Type B pancreatic cell (in vitro differentiated cells): ENCODE measurements around the gene DNAJB8. TPM values are rescaled to one million over a fixed set of nuclear protein-coding genes. Genes with fewer than 3 reads are reported as not detected.
A peak's percentile ranks its signal among the peaks of the same experiment; 100 is the strongest.

ENCODE experiments used
- DNase-seq: peaks from one replicate; pipeline ENCODE4 v3.0.0; 2021; ENCODE audit warnings: mixed read lengths; ENCODE audit not compliant: unreplicated experiment; ENCODE audit errors: extremely low spot score
- H3K27ac Mint-ChIP-seq: 2 replicates; pipeline ENCODE4 v1.8.0; 2021; ENCODE audit warnings: mild to moderate bottlenecking, mixed read lengths
- H3K27me3 Mint-ChIP-seq: 2 replicates; pipeline ENCODE4 v1.8.0; 2021; ENCODE audit warnings: mixed read lengths
- H3K36me3 Mint-ChIP-seq: 2 replicates; pipeline ENCODE4 v1.8.0; 2021; ENCODE audit warnings: mixed read lengths
- H3K4me1 Mint-ChIP-seq: one replicate; pipeline ENCODE4 v1.8.0; 2021; ENCODE audit warnings: mixed read lengths; ENCODE audit not compliant: unreplicated experiment
- H3K4me3 Mint-ChIP-seq: 2 replicates; pipeline ENCODE4 v1.8.0; 2021; ENCODE audit warnings: mild to moderate bottlenecking, mixed read lengths
- H3K9me3 Mint-ChIP-seq: 2 replicates; pipeline ENCODE4 v1.8.0; 2021; ENCODE audit warnings: mixed read lengths
- total RNA-seq: library from RNA; stranded (reverse); gene quantifications from 2 replicates; pipeline ENCODE4 v1.2.1, GENCODE V29; 2021; ENCODE audit warnings: low replicate concordance
- TF ChIP-seq, protein P1 (sequence below): fragments of 200-600 bp; sonication (generic); conservative IDR thresholded peaks from 2 replicates; pipeline ENCODE4 v1.5.0; 2021; ENCODE audit warnings: antibody characterized with exemption, mild to moderate bottlenecking

Gene DNAJB8
- total RNA-seq, 1 donor from 2014 or later: not detected

DNA sequence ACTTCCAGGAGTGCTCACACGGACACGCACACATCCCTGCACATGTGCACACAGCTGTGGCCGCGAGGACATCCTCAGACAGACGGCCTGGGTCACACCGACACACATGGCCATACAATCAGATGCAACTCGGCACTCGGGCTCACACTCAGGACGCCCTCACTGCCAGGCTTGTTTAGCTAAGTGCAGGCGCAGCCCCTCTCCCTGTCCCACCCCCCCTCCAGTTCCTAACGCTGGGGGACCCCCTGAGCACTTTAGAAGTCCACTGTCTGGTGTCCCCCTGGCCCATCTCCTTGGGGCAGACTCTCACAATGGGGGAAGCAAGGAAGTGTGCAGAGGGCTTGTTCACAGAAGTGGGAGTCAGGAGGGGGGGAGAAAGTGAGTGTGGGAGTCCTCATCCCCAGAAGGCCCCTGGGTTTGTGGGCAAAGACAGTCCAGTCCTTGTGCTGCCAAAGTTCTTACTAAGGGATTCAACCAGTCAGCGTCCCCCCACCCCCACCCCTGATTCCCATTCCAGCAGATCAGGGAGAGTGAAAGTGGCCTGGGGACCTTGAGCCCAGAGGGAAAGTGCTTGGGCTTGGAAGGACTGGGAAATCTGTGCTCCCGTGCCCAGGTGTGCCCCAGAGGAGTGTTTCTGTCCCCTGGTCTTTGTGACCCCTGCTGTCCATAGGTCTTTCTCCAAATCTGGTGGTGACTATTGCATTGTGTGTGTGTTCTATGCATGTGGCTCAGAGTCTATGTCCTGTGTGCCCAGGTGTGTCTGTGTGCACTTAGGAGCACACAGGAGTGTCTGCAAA, 27.1 kb upstream of the DNAJB8 start:
- Mint-ChIP-seq H3K4me1 (peaks cover 18% of the 10 kb centered on the region), H3K4me3 (peak overlapping the region; percentile 69)
- DNase-seq: peak; percentile 27

DNA sequence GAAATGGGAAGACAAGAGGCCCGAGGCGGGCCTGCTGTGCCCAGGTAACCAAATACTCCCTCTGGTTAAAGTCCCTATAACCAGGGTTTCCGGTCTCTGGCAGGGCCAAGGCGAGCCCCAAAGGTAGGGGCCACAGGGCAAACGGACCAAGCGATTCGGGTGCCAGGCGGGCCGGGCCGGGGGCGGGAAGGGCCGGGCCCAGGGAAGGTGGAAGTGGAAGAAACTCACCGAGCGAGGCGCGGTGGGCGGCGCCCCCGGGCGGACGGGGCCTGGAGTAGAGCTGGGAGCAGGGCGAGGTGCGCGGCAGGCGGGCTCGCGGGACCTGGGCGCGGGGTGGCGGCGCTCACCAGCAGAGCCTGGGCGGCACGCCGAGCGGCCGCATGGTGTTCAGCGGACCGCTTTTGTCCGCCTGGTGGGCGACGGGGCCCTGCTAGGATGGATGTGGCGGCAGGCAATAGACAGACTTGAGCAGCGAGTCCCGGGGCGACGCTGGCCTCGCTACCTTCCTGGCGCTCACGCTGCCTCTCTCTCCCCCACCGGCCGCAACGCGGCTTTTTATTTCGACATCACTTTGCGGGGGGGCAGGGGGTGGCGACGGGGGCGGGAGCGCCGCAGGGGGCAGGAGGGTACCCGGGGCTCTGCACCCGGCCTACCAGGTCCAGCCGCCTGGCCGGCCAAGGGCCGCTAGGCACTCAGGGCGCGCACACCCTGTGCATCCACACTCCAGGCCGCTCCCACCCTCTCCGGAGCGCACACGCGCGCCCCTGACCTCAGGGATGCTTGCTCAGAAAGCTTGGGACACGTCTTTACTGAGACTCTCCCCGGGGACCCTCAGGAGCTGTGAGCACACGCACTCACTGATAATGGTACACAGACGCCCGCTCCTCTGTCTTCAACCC, 26.2 kb upstream of the DNAJB8 start, which contains the start of gene GATA2:
GATA2 (minus strand) TSS at position 531 of the 899 bp plus-strand sequence. CDS start 6,170 bp downstream, outside the sequence.
- DNase-seq: peak; percentile 74
- peaks cover 12% of the 10 kb centered on the region for H3K4me1 Mint-ChIP-seq
- peak within 1 kb of the TSS; percentile 50 for H3K27ac Mint-ChIP-seq
- TF ChIP-seq, protein P1, sequence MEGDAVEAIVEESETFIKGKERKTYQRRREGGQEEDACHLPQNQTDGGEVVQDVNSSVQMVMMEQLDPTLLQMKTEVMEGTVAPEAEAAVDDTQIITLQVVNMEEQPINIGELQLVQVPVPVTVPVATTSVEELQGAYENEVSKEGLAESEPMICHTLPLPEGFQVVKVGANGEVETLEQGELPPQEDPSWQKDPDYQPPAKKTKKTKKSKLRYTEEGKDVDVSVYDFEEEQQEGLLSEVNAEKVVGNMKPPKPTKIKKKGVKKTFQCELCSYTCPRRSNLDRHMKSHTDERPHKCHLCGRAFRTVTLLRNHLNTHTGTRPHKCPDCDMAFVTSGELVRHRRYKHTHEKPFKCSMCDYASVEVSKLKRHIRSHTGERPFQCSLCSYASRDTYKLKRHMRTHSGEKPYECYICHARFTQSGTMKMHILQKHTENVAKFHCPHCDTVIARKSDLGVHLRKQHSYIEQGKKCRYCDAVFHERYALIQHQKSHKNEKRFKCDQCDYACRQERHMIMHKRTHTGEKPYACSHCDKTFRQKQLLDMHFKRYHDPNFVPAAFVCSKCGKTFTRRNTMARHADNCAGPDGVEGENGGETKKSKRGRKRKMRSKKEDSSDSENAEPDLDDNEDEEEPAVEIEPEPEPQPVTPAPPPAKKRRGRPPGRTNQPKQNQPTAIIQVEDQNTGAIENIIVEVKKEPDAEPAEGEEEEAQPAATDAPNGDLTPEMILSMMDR: peak; percentile 44
- peaks cover 15% of the 10 kb centered on the region for H3K36me3 Mint-ChIP-seq
- H3K27me3 Mint-ChIP-seq: peaks cover 77% of the 10 kb centered on the region
- no peaks in the 10 kb centered on the region for H3K9me3 Mint-ChIP-seq
- peak within 1 kb of the TSS; percentile 93 for H3K4me3 Mint-ChIP-seq

More for the DNA sequence above, 27.1 kb upstream of the DNAJB8 start:
- Mint-ChIP-seq H3K9me3 (no peaks in the 10 kb centered on the region), H3K27ac (no peak overlapping the region), H3K27me3 (peaks cover 83% of the 10 kb centered on the region), H3K36me3 (peaks cover 15% of the 10 kb centered on the region)
- TF ChIP-seq, protein P1: no peak

DNA sequence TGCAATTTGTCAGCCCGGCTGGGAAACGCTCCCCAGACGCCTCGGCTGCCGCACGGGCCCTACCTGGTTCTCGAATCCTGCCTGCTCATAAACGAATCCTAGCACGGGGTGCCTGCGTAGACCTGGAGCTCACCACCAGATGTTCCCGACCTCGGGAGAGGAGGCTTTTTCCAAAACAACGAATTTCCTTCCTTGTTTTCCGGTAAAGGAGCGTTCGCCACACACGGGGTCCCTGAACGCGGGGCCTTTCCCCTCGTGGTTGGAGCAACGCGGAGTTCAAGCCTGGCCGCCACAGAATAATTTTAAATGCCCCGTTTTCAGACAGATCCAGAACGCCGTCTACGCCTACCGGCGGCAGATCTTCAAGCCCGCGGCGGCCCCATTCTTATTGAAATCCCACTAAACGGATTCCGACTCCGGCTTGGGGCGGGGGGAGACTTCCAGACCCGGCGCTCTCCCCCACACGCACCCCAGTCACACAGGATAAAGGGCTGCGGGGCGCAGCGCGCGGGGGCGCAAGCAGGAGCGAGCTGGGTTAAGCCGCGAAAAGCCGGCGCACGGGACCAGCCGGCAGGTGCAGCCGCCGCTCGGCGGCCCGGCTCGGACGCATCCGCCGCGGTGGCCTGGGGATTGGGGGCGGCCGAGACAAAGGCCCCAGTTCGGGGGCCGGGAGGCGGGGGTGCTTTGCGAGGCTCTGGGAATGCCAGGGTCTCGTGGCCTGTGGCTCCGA, 25.4 kb upstream of the DNAJB8 start:
- Mint-ChIP-seq H3K36me3 (peaks cover 15% of the 10 kb centered on the region), H3K9me3 (no peaks in the 10 kb centered on the region), H3K4me3 (peak overlapping the region; percentile 93), H3K27ac (peak overlapping the region; percentile 50), H3K27me3 (peaks cover 74% of the 10 kb centered on the region), H3K4me1 (peaks cover 12% of the 10 kb centered on the region)
- TF ChIP-seq, protein P1: no peak
- peak; percentile 75 for DNase-seq

- DNase-seq: no peak
- H3K27ac Mint-ChIP-seq: peak overlapping the region; percentile 50
- H3K27me3 Mint-ChIP-seq: peaks cover 74% of the 10 kb centered on the region
- H3K4me3 Mint-ChIP-seq: peak overlapping the region; percentile 93
- H3K4me1 Mint-ChIP-seq: peaks cover 12% of the 10 kb centered on the region
- no peaks in the 10 kb centered on the region for H3K9me3 Mint-ChIP-seq
- peaks cover 15% of the 10 kb centered on the region for H3K36me3 Mint-ChIP-seq
- TF ChIP-seq, protein P1: no peak
These were observed 24.9 kb upstream of the DNAJB8 start for GRCh38 chr3:128491691-128491940.

- H3K9me3 Mint-ChIP-seq: no peaks in the 10 kb centered on the region
- peak overlapping the region; percentile 93 for H3K4me3 Mint-ChIP-seq
- peaks cover 74% of the 10 kb centered on the region for H3K27me3 Mint-ChIP-seq
- H3K27ac Mint-ChIP-seq: peak overlapping the region; percentile 51
- peaks cover 14% of the 10 kb centered on the region for H3K36me3 Mint-ChIP-seq
- peaks cover 10% of the 10 kb centered on the region for H3K4me1 Mint-ChIP-seq
- DNase-seq: peak; percentile 71
- TF ChIP-seq, protein P1: no peak
These were observed 24.4 kb upstream of the DNAJB8 start for GRCh38 chr3:128490915-128491690.
